HepG2 (cell line): ENCODE measurements around the gene PIP4K2C. TPM values are rescaled to one million over a fixed set of nuclear protein-coding genes. Genes with fewer than 3 reads are reported as not detected.
A peak's percentile ranks its signal among the peaks of the same experiment; 100 is the strongest.

Experiments
- AGO1 ChIP-seq: fragments of 200-400 bp; formaldehyde crosslinking; IDR thresholded peaks from 2 replicates; pipeline ENCODE4 v1.6.1; 2017; ENCODE audit warnings: mild to moderate bottlenecking, low read depth, low read length, moderate library complexity; ENCODE audit not compliant: poor library complexity, severe bottlenecking
- CBFB ChIP-seq: sonication (generic); formaldehyde crosslinking; IDR thresholded peaks from 2 replicates; pipeline ENCODE4 v1.4.0; 2020; ENCODE audit warnings: missing genetic modification reagents
- FOXA1 ChIP-seq, 2 experiments: fragments of 450-650 bp in 1 of 2; sonication (generic) in 1 of 2; formaldehyde crosslinking in 1 of 2; IDR thresholded peaks; 2 replicates each; pipeline versions ENCODE4 v1.4.0 to v1.6.1; 2016 to 2020; ENCODE audit warnings: missing genetic modification reagents in 1 of 2
- FOXO4 ChIP-seq: sonication (generic); formaldehyde crosslinking; conservative IDR thresholded peaks from 2 replicates; pipeline ENCODE4 v1.8.1; 2023; ENCODE audit warnings: missing genetic modification reagents
- JUND ChIP-seq: sonication (generic); formaldehyde crosslinking; IDR thresholded peaks from 2 replicates; pipeline ENCODE4 v1.8.0; 2022; ENCODE audit warnings: mild to moderate bottlenecking, missing genetic modification reagents
- MIER2 ChIP-seq: IDR thresholded peaks from 2 replicates; pipeline ENCODE4 v1.6.1; 2016; ENCODE audit warnings: missing biosample characterization, missing genetic modification reagents
- PRDM4 ChIP-seq: sonication (generic); formaldehyde crosslinking; IDR thresholded peaks from 2 replicates; pipeline ENCODE4 v1.9.0; 2021; ENCODE audit warnings: missing genetic modification reagents, borderline replicate concordance
- SIX4 ChIP-seq: sonication (generic); formaldehyde crosslinking; IDR thresholded peaks from 2 replicates; pipeline ENCODE4 v1.4.0; 2020; ENCODE audit warnings: missing genetic modification reagents
- SMAD1 ChIP-seq: sonication (generic); formaldehyde crosslinking; IDR thresholded peaks from 2 replicates; pipeline ENCODE4 v1.4.0; 2020; ENCODE audit warnings: missing genetic modification reagents, low read depth, mild to moderate bottlenecking, borderline replicate concordance
- SNAPC4 ChIP-seq: sonication (generic); formaldehyde crosslinking; IDR thresholded peaks from 2 replicates; pipeline ENCODE4 v1.4.0; 2020; ENCODE audit warnings: mild to moderate bottlenecking, missing genetic modification reagents
- TCF7 ChIP-seq: sonication (generic); IDR thresholded peaks from 2 replicates; pipeline ENCODE4 v1.6.1; 2016; ENCODE audit warnings: antibody characterized with exemption, low read depth
- TRIM24 ChIP-seq: sonication (generic); formaldehyde crosslinking; IDR thresholded peaks from 2 replicates; pipeline ENCODE4 v1.8.0; 2022; ENCODE audit warnings: mild to moderate bottlenecking, missing genetic modification reagents
- ZNF597 ChIP-seq: sonication (generic); formaldehyde crosslinking; IDR thresholded peaks from 2 replicates; pipeline ENCODE4 v1.5.0; 2020; ENCODE audit warnings: missing genetic modification reagents
- ZNF790 ChIP-seq: sonication (generic); formaldehyde crosslinking; IDR thresholded peaks from 2 replicates; pipeline ENCODE4 v1.8.0; 2022; ENCODE audit warnings: missing genetic modification reagents, mild to moderate bottlenecking, borderline replicate concordance
- ZNF792 ChIP-seq: IDR thresholded peaks from 2 replicates; pipeline ENCODE4 v1.6.1; 2016
- ZNF839 ChIP-seq: sonication (generic); formaldehyde crosslinking; IDR thresholded peaks from 2 replicates; pipeline ENCODE4 v1.4.0; 2020; ENCODE audit warnings: missing genetic modification reagents, mild to moderate bottlenecking, borderline replicate concordance
- ZSCAN29 ChIP-seq: sonication (generic); formaldehyde crosslinking; conservative IDR thresholded peaks from 2 replicates; pipeline ENCODE4 v1.4.0; 2020; ENCODE audit warnings: mild to moderate bottlenecking, missing genetic modification reagents
- polyA plus RNA-seq, 8 experiments: library from polyadenylated mRNA; depleted of rRNA in 3 of 8; stranded (reverse) in 7 of 8; unstranded in 1 of 8; fragments of >200 nt; fragmentation: Illumina TruSeq in 4 of 8; extraction: Trizol in 4 of 8; gene quantifications; 2 replicates each; pipeline versions ENCODE4 v1.2.1 to v1.2.3, GENCODE V29; 2011 to 2016; ENCODE audit warnings: low read depth in 4 of 8, missing spikeins in 1 of 8, mixed read lengths in 1 of 8; ENCODE audit not compliant: insufficient read depth in 1 of 8
- total RNA-seq, 5 experiments: library from RNA; depleted of rRNA; stranded (reverse); fragments of >200 nt; fragmentation: Illumina TruSeq; extraction: Trizol; gene quantifications; 2 replicates each; pipeline ENCODE4 v1.2.3, GENCODE V29; 2016; ENCODE audit warnings: low read depth in 1 of 5

The PIP4K2C gene
- total and polyA plus RNA-seq, 2 of the 13 experiments (the other 11 are each of a cell fraction or from before 2014, with no cell fraction given) = 23.3 to 26.4 TPM

- no peak for TF ChIP-seq PRDM4 (CRISPR knock-in tag)
- TF ChIP-seq ZNF790 (CRISPR knock-in tag) = peak; percentile 41; the same call in 1 of the 2 replicates
- TF ChIP-seq ZNF792 = 0 out of 2 replicates have a peak, but pooled peaks have one; percentile 55
- TF ChIP-seq FOXO4 (CRISPR knock-in tag) = no peak
- TF ChIP-seq SIX4 = 0 out of 2 replicates have a peak, but pooled peaks have one; percentile 22
- TF ChIP-seq ZSCAN29 (CRISPR knock-in tag) = 0 out of 2 replicates have a peak, but pooled peaks have one; percentile 58
- TF ChIP-seq ZNF597 (CRISPR knock-in tag) = no peak
- TF ChIP-seq MIER2 (CRISPR knock-in tag) = no peak
- no peak for TF ChIP-seq TCF7
- TF ChIP-seq SNAPC4 = no peak
- TF ChIP-seq SMAD1 (CRISPR knock-in tag) = no peak
- TF ChIP-seq FOXA1 (IDR thresholded peaks at IDR 0.05) = no peak
- TF ChIP-seq FOXA1 (CRISPR knock-in tag; IDR thresholded peaks at IDR 0.05) = no peak
- TF ChIP-seq AGO1 = no peak
- TF ChIP-seq ZNF839 (CRISPR knock-in tag) = no peak
- TF ChIP-seq TRIM24 (CRISPR knock-in tag) = no peak
- no peak for TF ChIP-seq JUND (CRISPR knock-in tag)
- peak; percentile 66; the same call in 1 of the 2 replicates for TF ChIP-seq CBFB
Observed at GRCh38 chr12:57632958-57633840, 42.2 kb downstream of the PIP4K2C start, which contains the start of gene B4GALNT1 (continued).
